GM20000 (cell line): Measurements from ENCODE around the gene VWF.
A peak's percentile ranks its signal among the peaks of the same experiment; 100 is the strongest.

ENCODE experiments used
- DNase-seq: peaks from one replicate; pipeline ENCODE4 v3.0.0; 2012; ENCODE audit warnings: low spot score
- CTCF ChIP-seq: IDR thresholded peaks from 2 replicates; pipeline ENCODE4 v1.5.1; 2012; ENCODE audit warnings: mild to moderate bottlenecking, control low read depth; ENCODE audit errors: extremely low read depth, missing control alignments

Gene VWF

GRCh38 chr12:6140651-6141447 is 16.4 kb upstream of the VWF start:
- no peak for TF ChIP-seq CTCF
- peak; percentile 51 for DNase-seq

GRCh38 chr12:6135071-6135470 is 10.6 kb upstream of the VWF start:
- DNase-seq, result no peak
- TF ChIP-seq CTCF, result no peak

GRCh38 chr12:6133642-6134041 is 9.2 kb upstream of the VWF start:
- no peak for DNase-seq
- no peak for TF ChIP-seq CTCF

- no peak for DNase-seq
- TF ChIP-seq CTCF, result no peak
These were observed 8.0 kb upstream of the VWF start for GRCh38 chr12:6132496-6132895.

GRCh38 chr12:6125310-6125608 is 789 bp upstream of the VWF start:
- TF ChIP-seq CTCF, result no peak
- DNase-seq, result no peak

GRCh38 chr12:6123258-6123657 is 1.2 kb downstream of the VWF start:
- no peak for TF ChIP-seq CTCF
- DNase-seq, result no peak

- no peak for TF ChIP-seq CTCF
- no peak for DNase-seq
These were observed 2.3 kb downstream of the VWF start for GRCh38 chr12:6122201-6122600.
